Lower lobe of right lung (tissue), 2 donors: ENCODE results near the gene MTHFD1L. TPM values are rescaled to one million over a fixed set of nuclear protein-coding genes. Genes with fewer than 3 reads are reported as not detected.

Source experiments
- ATAC-seq, 2 donors: fragments of 200-7000 bp; cut with Tn5 transposase; one replicate each; pipeline ENCODE4 v1.9.1; 2020 to 2022; ENCODE audit warnings: mild to moderate bottlenecking in 2 of 2, moderate library complexity in 2 of 2
- DNase-seq: peaks from one replicate; pipeline ENCODE4 v3.0.0-alpha.2; 2020
- H3K27ac ChIP-seq: fragments of 200-600 bp; one replicate; pipeline ENCODE4 v1.8.0; 2022
- H3K27me3 ChIP-seq: fragments of 200-600 bp; one replicate; pipeline ENCODE4 v1.8.0; 2022; ENCODE audit warnings: low read depth
- H3K36me3 ChIP-seq: fragments of 200-600 bp; one replicate; pipeline ENCODE4 v1.8.0; 2022; ENCODE audit warnings: mild to moderate bottlenecking
- H3K4me1 ChIP-seq: fragments of 200-600 bp; one replicate; pipeline ENCODE4 v1.8.0; 2022
- H3K4me3 ChIP-seq: fragments of 200-600 bp; one replicate; pipeline ENCODE4 v1.8.0; 2022; ENCODE audit warnings: mild to moderate bottlenecking
- H3K9me3 ChIP-seq: fragments of 200-600 bp; one replicate; pipeline ENCODE4 v1.8.0; 2022
- intact Hi-C: fragments of 100-400 bp; cut with DNase I; formaldehyde crosslinking; loops from one replicate; pipeline ENCODE4 v1.11.0; 2022
- total RNA-seq: library from RNA; stranded (reverse); fragmentation: NEBNext Ultra II Directional; extraction: Animal tissue kit (Norgen Biotek cat#: 25700); gene quantifications from one replicate; pipeline ENCODE4 v1.2.1, GENCODE V29; 2021
- TF ChIP-seq, protein P1 (sequence below): fragments of 200-600 bp; IDR thresholded peaks from one replicate; pipeline ENCODE4 v1.8.0; 2022; ENCODE audit warnings: antibody characterized with exemption, mild to moderate bottlenecking
- donor health status: DM: no; HTN: yes; CAD: no; lungs with severe emphysema.

MTHFD1L gene
- total RNA-seq, 1 donor from 2014 or later: 22.1 TPM

GRCh38 chr6:150979826-150980350 lies 114.4 kb downstream of the MTHFD1L start:
- Histone ChIP-seq H3K27me3 (no peaks in the 10 kb centered on the region), H3K4me1 (no peaks in the 10 kb centered on the region), H3K4me3 (no peak overlapping the region), H3K9me3 (no peaks in the 10 kb centered on the region), H3K36me3 (no peaks in the 10 kb centered on the region), H3K27ac (no peak overlapping the region)
- ATAC-seq: no peak
- intact Hi-C loops: no loop called here
- DNase-seq: no peak
- TF ChIP-seq, protein P1, sequence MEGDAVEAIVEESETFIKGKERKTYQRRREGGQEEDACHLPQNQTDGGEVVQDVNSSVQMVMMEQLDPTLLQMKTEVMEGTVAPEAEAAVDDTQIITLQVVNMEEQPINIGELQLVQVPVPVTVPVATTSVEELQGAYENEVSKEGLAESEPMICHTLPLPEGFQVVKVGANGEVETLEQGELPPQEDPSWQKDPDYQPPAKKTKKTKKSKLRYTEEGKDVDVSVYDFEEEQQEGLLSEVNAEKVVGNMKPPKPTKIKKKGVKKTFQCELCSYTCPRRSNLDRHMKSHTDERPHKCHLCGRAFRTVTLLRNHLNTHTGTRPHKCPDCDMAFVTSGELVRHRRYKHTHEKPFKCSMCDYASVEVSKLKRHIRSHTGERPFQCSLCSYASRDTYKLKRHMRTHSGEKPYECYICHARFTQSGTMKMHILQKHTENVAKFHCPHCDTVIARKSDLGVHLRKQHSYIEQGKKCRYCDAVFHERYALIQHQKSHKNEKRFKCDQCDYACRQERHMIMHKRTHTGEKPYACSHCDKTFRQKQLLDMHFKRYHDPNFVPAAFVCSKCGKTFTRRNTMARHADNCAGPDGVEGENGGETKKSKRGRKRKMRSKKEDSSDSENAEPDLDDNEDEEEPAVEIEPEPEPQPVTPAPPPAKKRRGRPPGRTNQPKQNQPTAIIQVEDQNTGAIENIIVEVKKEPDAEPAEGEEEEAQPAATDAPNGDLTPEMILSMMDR: no peak

- Histone ChIP-seq H3K9me3 (no peaks in the 10 kb centered on the region), H3K27me3 (no peaks in the 10 kb centered on the region), H3K4me3 (no peak overlapping the region), H3K27ac (no peak overlapping the region), H3K4me1 (no peaks in the 10 kb centered on the region), H3K36me3 (no peaks in the 10 kb centered on the region)
- ATAC-seq: no peak
- no peak for DNase-seq
- intact Hi-C loops: no loop called here
- TF ChIP-seq, protein P1: no peak
Measured at GRCh38 chr6:150981095-150981494, 115.6 kb downstream of the MTHFD1L start.

DNA sequence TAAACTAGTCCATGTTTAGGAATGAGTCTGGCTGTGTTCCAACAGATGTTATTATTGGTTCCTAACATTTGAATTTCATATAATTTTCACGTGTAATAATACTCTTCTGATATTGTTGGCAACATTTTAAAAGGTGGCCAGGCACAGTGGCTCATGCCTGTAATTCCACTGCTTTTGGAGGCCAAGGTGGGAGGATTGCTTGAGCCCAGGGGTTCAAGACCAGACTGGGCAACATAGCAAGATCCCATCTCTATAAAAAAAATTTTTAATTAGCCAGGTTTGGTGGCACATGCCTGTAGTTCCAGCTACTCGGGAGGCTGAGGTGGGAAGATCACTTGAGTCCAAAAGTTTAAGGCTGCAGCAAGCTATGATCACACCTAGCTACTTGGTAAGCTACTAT lies 116.2 kb downstream of the MTHFD1L start:
- Histone ChIP-seq H3K4me3 (no peak overlapping the region), H3K9me3 (no peaks in the 10 kb centered on the region), H3K27ac (no peak overlapping the region), H3K27me3 (no peaks in the 10 kb centered on the region), H3K36me3 (no peaks in the 10 kb centered on the region), H3K4me1 (no peaks in the 10 kb centered on the region)
- no peak for ATAC-seq
- no peak for DNase-seq
- intact Hi-C loops: no loop called here
- TF ChIP-seq, protein P1: no peak

DNA sequence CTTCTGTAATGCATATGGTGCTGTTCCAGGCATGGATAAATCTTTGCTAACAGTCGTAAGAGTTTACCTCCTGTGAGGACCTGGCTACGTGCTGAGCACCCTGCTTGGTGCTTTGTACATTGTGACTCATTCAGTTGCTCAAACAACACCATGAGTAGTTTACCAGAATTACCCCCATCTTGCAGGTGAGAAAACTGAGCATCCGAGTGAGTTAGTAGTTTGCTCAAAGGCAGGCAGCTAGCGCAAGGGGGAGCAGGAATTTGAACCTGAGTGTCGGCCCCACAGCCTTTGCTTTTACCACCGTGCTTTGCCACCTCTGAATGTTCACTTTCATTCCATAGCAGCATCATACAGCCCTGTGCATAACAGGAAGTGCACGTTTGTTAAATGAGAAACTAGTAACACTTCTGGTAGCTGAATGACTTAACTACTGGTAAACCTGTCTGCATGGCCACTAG lies 121.9 kb downstream of the MTHFD1L start:
- DNase-seq: no peak
- Histone ChIP-seq H3K4me3 (no peak overlapping the region), H3K4me1 (no peaks in the 10 kb centered on the region), H3K27me3 (no peaks in the 10 kb centered on the region), H3K9me3 (no peaks in the 10 kb centered on the region), H3K36me3 (no peaks in the 10 kb centered on the region), H3K27ac (no peak overlapping the region)
- TF ChIP-seq, protein P1: no peak
- intact Hi-C loops: no loop called here
- no peak for ATAC-seq

GRCh38 chr6:150987855-150988464 lies 122.5 kb downstream of the MTHFD1L start:
- intact Hi-C loops: no loop called here
- no peaks in the 10 kb centered on the region for H3K4me1 ChIP-seq

More at GRCh38 chr6:150987855-150988464, 122.5 kb downstream of the MTHFD1L start:
- TF ChIP-seq, protein P1: no peak
- H3K4me3 ChIP-seq: no peak overlapping the region
- ATAC-seq (no peak), DNase-seq (no peak)
- H3K27me3 ChIP-seq: no peaks in the 10 kb centered on the region
- H3K36me3 ChIP-seq: no peaks in the 10 kb centered on the region
- H3K27ac ChIP-seq: no peak overlapping the region
- no peaks in the 10 kb centered on the region for H3K9me3 ChIP-seq
